HEK293T (cell line): ENCODE data around the gene ESAM.

Source experiments
- LEF1 ChIP-seq: fragments of 450-650 bp; IDR thresholded peaks from 2 replicates; pipeline ENCODE4 v1.6.1; 2017; ENCODE audit warnings: mild to moderate bottlenecking, borderline replicate concordance
- SP1 ChIP-seq: fragments of 450-650 bp; IDR thresholded peaks from 2 replicates; pipeline ENCODE4 v1.6.1; 2017
- SUZ12 ChIP-seq: fragments of 450-650 bp; IDR thresholded peaks from 2 replicates; pipeline ENCODE4 v1.6.1; 2016; ENCODE audit warnings: mild to moderate bottlenecking
- TF ChIP-seq, protein P1 (sequence below): fragments of 450-650 bp; IDR thresholded peaks from 2 replicates; pipeline ENCODE4 v1.6.1; 2016

- TF ChIP-seq SP1: no peak
- TF ChIP-seq, protein P1, sequence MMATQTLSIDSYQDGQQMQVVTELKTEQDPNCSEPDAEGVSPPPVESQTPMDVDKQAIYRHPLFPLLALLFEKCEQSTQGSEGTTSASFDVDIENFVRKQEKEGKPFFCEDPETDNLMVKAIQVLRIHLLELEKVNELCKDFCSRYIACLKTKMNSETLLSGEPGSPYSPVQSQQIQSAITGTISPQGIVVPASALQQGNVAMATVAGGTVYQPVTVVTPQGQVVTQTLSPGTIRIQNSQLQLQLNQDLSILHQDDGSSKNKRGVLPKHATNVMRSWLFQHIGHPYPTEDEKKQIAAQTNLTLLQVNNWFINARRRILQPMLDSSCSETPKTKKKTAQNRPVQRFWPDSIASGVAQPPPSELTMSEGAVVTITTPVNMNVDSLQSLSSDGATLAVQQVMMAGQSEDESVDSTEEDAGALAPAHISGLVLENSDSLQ: no peak
- TF ChIP-seq LEF1: no peak
- no peak for TF ChIP-seq SUZ12
Observed at GRCh38 chr11:124754309-124754708, 7.8 kb downstream of the ESAM start.
